ENCODE results near the gene DMPK.

DMPK gene

GRCh38 chr19:45773384-45773783 is 8.9 kb downstream of the DMPK start:
- H3K4me1 ChIP-seq (ENCODE audit: control insufficient read depth, insufficient read depth, low read depth, low read length), result peaks cover 22% of the 10 kb centered on the region
- H3K9ac ChIP-seq (ENCODE audit: low read length), result no peak overlapping the region
- no peak overlapping the region for H2AFZ ChIP-seq (ENCODE audit: low read depth, low read length)
- H4K91ac ChIP-seq (ENCODE audit: low read length), result no peak overlapping the region
- H2BK12ac ChIP-seq (ENCODE audit: low read length in 2 of 2), result no peak overlapping the region
- no peaks in the 10 kb centered on the region for H3K27me3 ChIP-seq (ENCODE audit: control insufficient read depth in 1 of 2, insufficient read depth in 1 of 2, low read length in 2 of 2)
- H3K27ac ChIP-seq (ENCODE audit: low read length, poor library complexity, severe bottlenecking), result no peak overlapping the region
- no peak overlapping the region for H3K14ac ChIP-seq (ENCODE audit: low read length in 2 of 2)
- H3K36me3 ChIP-seq (ENCODE audit: control insufficient read depth in 1 of 2, insufficient read depth in 2 of 2, low read depth in 1 of 2, low read length in 2 of 2), result peaks cover 55 to 60% of the 10 kb centered on the region in 2 experiments
- peaks cover 11% of the 10 kb centered on the region for H3K79me1 ChIP-seq (replicated peaks; ENCODE audit: low read length, poor library complexity, severe bottlenecking)
- no peak for DNase-seq
- no peak overlapping the region for H3K4ac ChIP-seq (ENCODE audit: low read depth in 1 of 2, low read length in 2 of 2)
- H3K9me3 ChIP-seq (ENCODE audit: control insufficient read depth, low read length), result no peaks in the 10 kb centered on the region
- H3K18ac ChIP-seq (ENCODE audit: low read depth in 1 of 2, low read length in 2 of 2), result no peak overlapping the region
- no peak overlapping the region for H2BK5ac ChIP-seq (ENCODE audit: low read depth, low read length, poor library complexity, severe bottlenecking)
- no CpG with 5 or more reads among the region's 2 CpGs for WGBS
- H2BK120ac ChIP-seq (ENCODE audit: low read depth, low read length), result no peak overlapping the region
- H3K23ac ChIP-seq (ENCODE audit: low read length in 2 of 2), result no peak overlapping the region
- H3K4me2 ChIP-seq (ENCODE audit: low read length, poor library complexity, severe bottlenecking), result no peak overlapping the region
- no peak overlapping the region for H2BK15ac ChIP-seq (ENCODE audit: low read depth, poor library complexity, severe bottlenecking)
- no peak overlapping the region for H4K8ac ChIP-seq (ENCODE audit: low read length)
- H3K4me3 ChIP-seq (ENCODE audit: insufficient read depth in 1 of 2, low read depth in 1 of 2, low read length in 2 of 2), result no peak overlapping the region
- no peak overlapping the region for H2AK5ac ChIP-seq (ENCODE audit: low read length, severe bottlenecking)

GRCh38 chr19:45772912-45773311 is 9.4 kb downstream of the DMPK start:
- no peak overlapping the region for H3K18ac ChIP-seq (ENCODE audit: low read depth in 1 of 2, low read length in 2 of 2)
- no peak overlapping the region for H3K14ac ChIP-seq (ENCODE audit: low read length in 2 of 2)
- no peak overlapping the region for H3K4me3 ChIP-seq (ENCODE audit: insufficient read depth in 1 of 2, low read depth in 1 of 2, low read length in 2 of 2)
- H2AK5ac ChIP-seq (ENCODE audit: low read length, severe bottlenecking), result peak overlapping the region; percentile 40
- H2BK5ac ChIP-seq (ENCODE audit: low read depth, low read length, poor library complexity, severe bottlenecking), result no peak overlapping the region
- peaks cover 22% of the 10 kb centered on the region for H3K4me1 ChIP-seq (ENCODE audit: control insufficient read depth, insufficient read depth, low read depth, low read length)
- H3K9ac ChIP-seq (ENCODE audit: low read length), result no peak overlapping the region
- no peak overlapping the region for H2AFZ ChIP-seq (ENCODE audit: low read depth, low read length)
- H3K4ac ChIP-seq (ENCODE audit: low read depth in 1 of 2, low read length in 2 of 2), result no peak overlapping the region
- H2BK120ac ChIP-seq (ENCODE audit: low read depth, low read length), result no peak overlapping the region
- no peak overlapping the region for H2BK15ac ChIP-seq (ENCODE audit: low read depth, poor library complexity, severe bottlenecking)
- H3K36me3 ChIP-seq (ENCODE audit: control insufficient read depth in 1 of 2, insufficient read depth in 2 of 2, low read depth in 1 of 2, low read length in 2 of 2), result peaks cover 50 to 56% of the 10 kb centered on the region in 2 experiments
- no peak for DNase-seq
- WGBS, result 96% methylated on average over 3 of the region's 3 CpGs
- H4K8ac ChIP-seq (ENCODE audit: low read length), result no peak overlapping the region
- no peak overlapping the region for H3K4me2 ChIP-seq (ENCODE audit: low read length, poor library complexity, severe bottlenecking)
- no peaks in the 10 kb centered on the region for H3K9me3 ChIP-seq (ENCODE audit: control insufficient read depth, low read length)
- no peak overlapping the region for H3K23ac ChIP-seq (ENCODE audit: low read length in 2 of 2)
- no peak overlapping the region for H4K91ac ChIP-seq (ENCODE audit: low read length)
- no peak overlapping the region for H2BK12ac ChIP-seq (ENCODE audit: low read length in 2 of 2)
- H3K27ac ChIP-seq (ENCODE audit: low read length, poor library complexity, severe bottlenecking), result no peak overlapping the region
- H3K79me1 ChIP-seq (replicated peaks; ENCODE audit: low read length, poor library complexity, severe bottlenecking), result peaks cover 7% of the 10 kb centered on the region
- H3K27me3 ChIP-seq (ENCODE audit: control insufficient read depth in 1 of 2, insufficient read depth in 1 of 2, low read length in 2 of 2), result no peaks in the 10 kb centered on the region

- Histone ChIP-seq H2AFZ (ENCODE audit: low read depth, low read length) (no peak overlapping the region), H3K79me1 (replicated peaks; ENCODE audit: low read length, poor library complexity, severe bottlenecking) (peaks cover 6% of the 10 kb centered on the region), H3K36me3 (ENCODE audit: control insufficient read depth in 1 of 2, insufficient read depth in 2 of 2, low read depth in 1 of 2, low read length in 2 of 2) (peaks cover 44 to 49% of the 10 kb centered on the region in 2 experiments), H2BK5ac (ENCODE audit: low read depth, low read length, poor library complexity, severe bottlenecking) (no peak overlapping the region), H3K4me3 (ENCODE audit: insufficient read depth in 1 of 2, low read depth in 1 of 2, low read length in 2 of 2) (no peak overlapping the region), H3K23ac (ENCODE audit: low read length in 2 of 2) (no peak overlapping the region), H3K4me1 (ENCODE audit: control insufficient read depth, insufficient read depth, low read depth, low read length) (peaks cover 24% of the 10 kb centered on the region), H3K9me3 (ENCODE audit: control insufficient read depth, low read length) (no peaks in the 10 kb centered on the region), H2BK12ac (ENCODE audit: low read length in 2 of 2) (no peak overlapping the region), H3K9ac (ENCODE audit: low read length) (no peak overlapping the region), H4K91ac (ENCODE audit: low read length) (no peak overlapping the region), H3K27ac (ENCODE audit: low read length, poor library complexity, severe bottlenecking) (no peak overlapping the region), H3K27me3 (ENCODE audit: control insufficient read depth in 1 of 2, insufficient read depth in 1 of 2, low read length in 2 of 2) (no peaks in the 10 kb centered on the region), H2BK120ac (ENCODE audit: low read depth, low read length) (no peak overlapping the region), H2BK15ac (ENCODE audit: low read depth, poor library complexity, severe bottlenecking) (no peak overlapping the region), H3K4me2 (ENCODE audit: low read length, poor library complexity, severe bottlenecking) (no peak overlapping the region), H2AK5ac (ENCODE audit: low read length, severe bottlenecking) (peak overlapping the region; percentile 4), H3K14ac (ENCODE audit: low read length in 2 of 2) (no peak overlapping the region), H3K18ac (ENCODE audit: low read depth in 1 of 2, low read length in 2 of 2) (no peak overlapping the region), H4K8ac (ENCODE audit: low read length) (no peak overlapping the region), H3K4ac (ENCODE audit: low read depth in 1 of 2, low read length in 2 of 2) (no peak overlapping the region)
- 87% methylated on average over 13 of the region's 14 CpGs for WGBS
- no peak for DNase-seq
Observed at GRCh38 chr19:45772130-45772840, 10.0 kb downstream of the DMPK start.

GRCh38 chr19:45771311-45771933 is 10.9 kb downstream of the DMPK start:
- H3K4me2 ChIP-seq (ENCODE audit: low read length, poor library complexity, severe bottlenecking), result no peak overlapping the region
- H3K79me1 ChIP-seq (replicated peaks; ENCODE audit: low read length, poor library complexity, severe bottlenecking), result peaks cover 3% of the 10 kb centered on the region
- no peak overlapping the region for H3K18ac ChIP-seq (ENCODE audit: low read depth in 1 of 2, low read length in 2 of 2)
- H3K23ac ChIP-seq (ENCODE audit: low read length in 2 of 2), result no peak overlapping the region
- H2BK5ac ChIP-seq (ENCODE audit: low read depth, low read length, poor library complexity, severe bottlenecking), result no peak overlapping the region
- H4K91ac ChIP-seq (ENCODE audit: low read length), result no peak overlapping the region
- peak overlapping the region; percentile 36 for H3K9ac ChIP-seq (ENCODE audit: low read length)
- no peaks in the 10 kb centered on the region for H3K9me3 ChIP-seq (ENCODE audit: control insufficient read depth, low read length)
- peaks cover 29% of the 10 kb centered on the region for H3K4me1 ChIP-seq (ENCODE audit: control insufficient read depth, insufficient read depth, low read depth, low read length)
- H2BK120ac ChIP-seq (ENCODE audit: low read depth, low read length), result no peak overlapping the region
- H3K36me3 ChIP-seq (ENCODE audit: control insufficient read depth in 1 of 2, insufficient read depth in 2 of 2, low read depth in 1 of 2, low read length in 2 of 2), result peaks cover 35 to 41% of the 10 kb centered on the region in 2 experiments
- H2BK12ac ChIP-seq (ENCODE audit: low read length in 2 of 2), result no peak overlapping the region
- 86% methylated on average over 46 of the region's 46 CpGs for WGBS
- H3K14ac ChIP-seq (ENCODE audit: low read length in 2 of 2), result no peak overlapping the region
- peak overlapping the region; percentile 12 for H4K8ac ChIP-seq (ENCODE audit: low read length)
- H3K4me3 ChIP-seq (ENCODE audit: insufficient read depth in 1 of 2, low read depth in 1 of 2, low read length in 2 of 2), result no peak overlapping the region
- no peak overlapping the region for H2AK5ac ChIP-seq (ENCODE audit: low read length, severe bottlenecking)
- H3K4ac ChIP-seq (ENCODE audit: low read depth in 1 of 2, low read length in 2 of 2), result no peak overlapping the region
- H3K27ac ChIP-seq (ENCODE audit: low read length, poor library complexity, severe bottlenecking), result no peak overlapping the region
- no peak for DNase-seq
- no peaks in the 10 kb centered on the region for H3K27me3 ChIP-seq (ENCODE audit: control insufficient read depth in 1 of 2, insufficient read depth in 1 of 2, low read length in 2 of 2)
- no peak overlapping the region for H2BK15ac ChIP-seq (ENCODE audit: low read depth, poor library complexity, severe bottlenecking)
- no peak overlapping the region for H2AFZ ChIP-seq (ENCODE audit: low read depth, low read length)

Data from mesenchymal stem cell (in vitro differentiated cells and primary cell).